KOPT-K1 (cell line): Measurements from ENCODE around the gene KYAT1.
"Not testable (repeated sequence)": the region's sequence is repeated elsewhere in the genome, so short reads cannot be mapped to it uniquely, and the experiment has no call there.

Experiments used
- H3K27ac ChIP-seq: fragments of 200-600 bp; sonication (generic); 2 replicates; pipeline ENCODE4 v1.5.1; 2016; ENCODE audit warnings: antibody characterized with exemption, mild to moderate bottlenecking, low read depth, low read length; ENCODE audit not compliant: poor library complexity, severe bottlenecking
- H3K36me3 ChIP-seq: fragments of 200-600 bp; sonication (generic); 2 replicates; pipeline ENCODE4 v1.5.1; 2017; ENCODE audit warnings: antibody characterized with exemption, mild to moderate bottlenecking, low read length, moderate library complexity; ENCODE audit not compliant: insufficient read depth
- H3K9me3 ChIP-seq: fragments of 200-600 bp; sonication (generic); 2 replicates; pipeline ENCODE4 v1.5.1; 2017; ENCODE audit warnings: antibody characterized with exemption, low read length, mild to moderate bottlenecking; ENCODE audit not compliant: insufficient read depth, poor library complexity, severe bottlenecking

The KYAT1 gene

GRCh38 chr9:128808543-128808942, 73.2 kb downstream of the KYAT1 start:
- H3K36me3 ChIP-seq = peaks cover 54% of the 10 kb centered on the region
- H3K9me3 ChIP-seq = no peaks in the 10 kb centered on the region
- no peak overlapping the region for H3K27ac ChIP-seq

DNA sequence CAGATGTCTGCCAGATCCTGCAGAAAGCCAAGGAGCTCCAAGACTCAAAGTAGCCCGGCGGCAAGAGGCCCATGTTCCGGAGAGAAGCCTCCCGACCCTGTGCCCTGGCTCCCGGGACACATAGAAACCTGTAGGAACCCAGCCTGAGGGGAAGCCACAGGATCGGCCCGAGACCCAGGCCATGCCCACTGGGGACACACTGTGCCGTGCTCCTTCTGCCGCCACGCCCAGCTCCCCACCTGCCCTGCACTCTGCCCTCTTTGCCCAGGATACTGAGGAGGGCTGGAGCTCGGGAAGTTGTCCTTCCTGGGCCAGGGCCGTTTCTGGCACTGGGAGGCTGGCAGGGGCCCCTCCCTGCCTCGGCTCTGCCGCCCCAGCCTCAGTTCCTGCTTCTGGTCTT, 73.9 kb downstream of the KYAT1 start:
- no peak overlapping the region for H3K27ac ChIP-seq
- peaks cover 61% of the 10 kb centered on the region for H3K36me3 ChIP-seq
- H3K9me3 ChIP-seq = no peaks in the 10 kb centered on the region

DNA sequence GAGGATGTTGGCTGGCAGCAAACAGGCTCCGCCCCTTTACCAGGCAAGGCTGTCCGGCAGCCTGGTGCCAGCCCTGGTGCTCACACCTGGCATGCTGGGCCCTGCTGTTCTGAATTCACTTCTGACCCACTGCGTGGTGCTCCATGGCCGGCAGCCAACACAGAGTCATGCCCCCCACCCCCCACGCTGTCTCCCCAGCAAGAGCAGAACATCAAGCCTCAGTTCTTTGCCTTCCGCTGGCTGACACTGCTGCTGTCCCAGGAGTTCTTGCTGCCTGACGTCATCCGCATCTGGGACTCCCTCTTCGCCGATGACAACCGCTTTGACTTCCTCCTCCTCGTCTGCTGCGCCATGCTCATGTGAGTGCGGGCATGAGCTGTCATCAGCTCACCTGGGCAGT, 76.1 kb downstream of the KYAT1 start:
- Histone ChIP-seq H3K36me3 (peaks cover 78% of the 10 kb centered on the region), H3K27ac (no peak overlapping the region), H3K9me3 (no peaks in the 10 kb centered on the region)

DNA sequence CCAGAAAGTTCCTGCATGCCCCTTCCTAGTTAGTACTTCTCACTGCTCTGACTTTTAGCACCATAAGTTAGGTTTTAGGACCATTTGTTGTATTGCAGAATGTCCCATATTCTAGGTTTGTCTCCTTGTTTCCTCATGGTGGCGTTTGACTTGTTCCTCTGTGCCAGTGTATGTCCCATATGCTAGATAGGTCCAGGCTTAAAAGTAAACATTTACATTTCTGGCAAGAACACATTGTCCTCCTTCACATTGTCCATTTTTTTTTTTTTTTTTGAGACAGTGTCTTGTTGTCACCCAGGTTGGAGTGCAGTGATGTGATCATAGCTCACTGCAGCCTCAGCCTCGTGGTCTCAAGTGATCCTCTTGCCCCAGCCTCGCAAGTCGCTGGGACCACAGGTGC, 79.3 kb downstream of the KYAT1 start:
- Histone ChIP-seq H3K9me3 (no peaks in the 10 kb centered on the region), H3K36me3 (peaks cover 83% of the 10 kb centered on the region), H3K27ac (no peak overlapping the region)

DNA sequence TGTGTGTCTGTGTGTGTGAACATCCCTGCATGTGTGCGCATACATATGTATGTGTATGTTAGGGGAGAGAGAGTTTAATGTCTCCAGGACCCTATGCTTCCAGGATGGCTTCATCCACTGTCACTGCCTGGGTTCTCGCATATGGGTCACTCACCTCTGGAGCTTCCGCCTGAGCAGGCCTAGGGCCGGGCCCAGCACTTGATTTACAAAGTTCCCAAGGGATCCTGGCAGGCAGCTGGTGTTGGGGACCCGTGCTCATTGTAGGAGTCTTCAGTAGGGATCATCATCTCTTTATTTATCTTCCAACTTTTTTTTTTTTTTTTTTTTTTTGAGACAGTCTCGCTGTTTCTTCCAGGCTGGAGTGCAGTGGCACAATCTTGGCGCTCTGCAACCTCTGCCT, 81.7 kb downstream of the KYAT1 start:
- H3K36me3 ChIP-seq = peaks cover 73% of the 10 kb centered on the region
- no peak overlapping the region for H3K27ac ChIP-seq
- no peaks in the 10 kb centered on the region for H3K9me3 ChIP-seq

GRCh38 chr9:128798896-128799295, 82.9 kb downstream of the KYAT1 start:
- Histone ChIP-seq H3K9me3 (no peaks in the 10 kb centered on the region), H3K27ac (no peak overlapping the region), H3K36me3 (peaks cover 74% of the 10 kb centered on the region)

GRCh38 chr9:128794961-128795360, 86.8 kb downstream of the KYAT1 start:
- peaks cover 76% of the 10 kb centered on the region for H3K36me3 ChIP-seq
- not testable (repeated sequence) for H3K9me3 ChIP-seq, H3K27ac ChIP-seq

DNA sequence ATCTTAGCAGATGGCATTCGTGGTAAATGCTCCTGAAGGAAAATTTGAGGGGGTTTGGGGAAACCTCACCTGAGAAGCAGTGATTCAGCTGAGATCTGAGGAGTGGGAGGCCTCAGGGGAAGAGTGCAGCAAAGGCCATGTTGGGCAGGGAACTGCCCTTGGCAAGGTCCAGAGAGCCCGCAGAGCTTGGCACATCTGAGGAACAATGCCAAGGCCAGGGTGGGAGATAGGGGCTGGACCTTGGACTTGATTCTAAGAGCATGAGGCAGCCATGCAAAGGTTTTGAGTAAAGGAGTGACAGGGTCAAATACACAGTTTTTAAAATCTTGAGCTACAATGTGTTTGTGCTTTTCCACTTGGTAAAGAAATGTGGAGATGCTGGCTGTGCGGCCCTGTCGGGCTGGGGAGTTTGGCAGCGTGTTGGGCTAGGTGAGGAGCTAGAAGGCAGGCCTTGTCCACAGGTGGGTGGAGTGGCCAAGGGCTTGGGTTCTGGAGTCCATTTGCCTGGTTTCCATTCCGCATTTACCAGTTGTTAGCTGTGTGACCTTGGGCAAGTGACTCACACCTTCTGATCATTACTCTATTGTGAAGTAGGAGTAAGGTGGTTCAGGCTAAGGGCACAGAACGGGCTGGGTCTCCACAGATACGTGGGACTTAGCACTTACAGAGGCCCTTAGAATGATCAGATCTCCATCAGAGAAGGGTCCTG, 88.6 kb downstream of the KYAT1 start:
- no peaks in the 10 kb centered on the region for H3K9me3 ChIP-seq
- no peak overlapping the region for H3K27ac ChIP-seq
- H3K36me3 ChIP-seq = peaks cover 60% of the 10 kb centered on the region

DNA sequence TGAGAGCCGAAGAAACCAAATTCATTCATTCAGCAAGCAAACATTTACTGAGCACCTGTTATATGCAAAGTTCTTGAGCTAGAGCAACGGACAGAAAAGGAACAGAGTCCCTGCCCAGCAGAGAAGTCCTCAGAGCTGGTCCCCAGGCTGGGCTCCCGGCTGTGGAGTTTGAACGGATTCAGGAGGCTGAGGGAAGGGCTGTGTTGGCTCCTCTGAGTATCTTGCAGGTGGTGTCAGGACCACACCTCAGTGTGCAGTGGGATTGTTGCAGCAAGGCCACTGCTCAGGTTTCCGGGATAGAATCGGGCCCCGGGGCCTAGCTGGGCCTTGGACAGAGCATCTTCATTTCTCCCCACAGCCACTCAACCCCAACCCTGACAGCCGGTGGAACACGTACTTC, 89.6 kb downstream of the KYAT1 start:
- Histone ChIP-seq H3K9me3 (no peaks in the 10 kb centered on the region), H3K27ac (no peak overlapping the region), H3K36me3 (peaks cover 50% of the 10 kb centered on the region)

DNA sequence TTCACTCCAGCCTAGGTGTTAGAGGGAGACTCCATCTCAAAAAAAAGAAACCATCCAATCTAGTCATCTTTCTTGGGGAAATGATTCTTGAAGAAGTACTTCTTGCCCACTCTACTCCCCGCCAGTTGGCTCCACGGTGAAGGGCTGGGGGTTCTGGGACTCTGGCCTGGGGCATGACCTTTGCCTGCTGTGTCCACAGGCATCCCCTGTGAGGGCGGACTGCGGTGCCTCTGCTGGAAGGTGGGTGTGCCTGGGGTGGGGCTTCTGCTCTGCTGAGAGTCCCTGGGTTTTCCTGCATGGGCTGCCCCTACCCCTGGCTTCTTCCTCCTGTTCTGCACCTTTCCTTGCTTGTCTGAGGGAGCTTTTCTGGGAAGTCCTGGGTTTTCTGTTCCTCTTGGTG, 91.2 kb downstream of the KYAT1 start:
- Histone ChIP-seq H3K9me3 (no peaks in the 10 kb centered on the region), H3K36me3 (peaks cover 43% of the 10 kb centered on the region), H3K27ac (no peak overlapping the region)

- Histone ChIP-seq H3K27ac (no peak overlapping the region), H3K36me3 (peaks cover 32% of the 10 kb centered on the region), H3K9me3 (no peaks in the 10 kb centered on the region)
Observed at GRCh38 chr9:128788445-128788844, 93.3 kb downstream of the KYAT1 start.

GRCh38 chr9:128787659-128788058, 94.1 kb downstream of the KYAT1 start:
- Histone ChIP-seq H3K27ac (peak overlapping the region; percentile 64), H3K36me3 (peaks cover 24% of the 10 kb centered on the region), H3K9me3 (no peaks in the 10 kb centered on the region)

GRCh38 chr9:128786681-128787601, 94.8 kb downstream of the KYAT1 start, which contains the start of gene TBC1D13:
Gene TBC1D13 (plus strand): TSS chr9:128787253. CDS start chr9:128787354, 101 bp downstream.
- H3K27ac ChIP-seq = peak within 1 kb of the TSS; percentile 64
- H3K9me3 ChIP-seq = no peaks in the 10 kb centered on the region
- peaks cover 17% of the 10 kb centered on the region for H3K36me3 ChIP-seq

GRCh38 chr9:128785427-128785826, 96.3 kb downstream of the KYAT1 start:
- H3K9me3 ChIP-seq = peaks cover 5% of the 10 kb centered on the region
- H3K36me3 ChIP-seq = peaks cover 3% of the 10 kb centered on the region; the same call in 1 of the 2 replicates
- H3K27ac ChIP-seq = no peak overlapping the region
